H1 (cell line): ENCODE data around the gene RB1. TPM values are rescaled to one million over a fixed set of nuclear protein-coding genes. Genes with fewer than 3 reads are reported as not detected.

Experiments used
- CTCF ChIA-PET: fragments of 300-600 bp; sonication (Branson Sonifier 250); formaldehyde crosslinking; loops from one replicate; lab custom pipeline; 2021; ENCODE audit not compliant: partially characterized antibody; lab: Charles Lee
- POLR2A ChIA-PET: fragments of 300-600 bp; sonication (Branson Sonifier 250); formaldehyde crosslinking; loops from one replicate; lab custom pipeline; 2021; ENCODE audit warnings: inconsistent platforms; ENCODE audit not compliant: partially characterized antibody; lab: Charles Lee
- DNase-seq, 2 experiments: peaks; one replicate each; pipeline versions ENCODE4 v3.0.0 to v3.0.0-alpha.2; 2010 to 2022; ENCODE audit warnings: low spot score in 2 of 2, low read depth in 1 of 2, mixed read lengths in 1 of 2
- FAIRE-seq: peaks from 2 replicates; lab custom pipeline; 2011; peaks lifted over from hg19 to GRCh38; lab: Jason Lieb, UNC
- H2AFZ ChIP-seq: 2 replicates; pipeline ENCODE4 v1.8.1; 2012; ENCODE audit warnings: low read length, inconsistent platforms
- H2AK5ac ChIP-seq: 2 replicates; pipeline ENCODE4 v1.6.1; 2013; ENCODE audit warnings: low read depth, low read length
- H2BK120ac ChIP-seq: replicated peaks from 2 replicates; pipeline ENCODE3; 2013; ENCODE audit warnings: low read depth, low read length, inconsistent platforms
- H2BK12ac ChIP-seq: 2 replicates; pipeline ENCODE4 v1.6.1; 2013; ENCODE audit warnings: low read depth, low read length
- H2BK15ac ChIP-seq: 2 replicates; pipeline ENCODE4 v1.6.1; 2013; ENCODE audit warnings: low read length
- H2BK20ac ChIP-seq: 2 replicates; pipeline ENCODE4 v1.6.1; 2013; ENCODE audit warnings: low read length
- H2BK5ac ChIP-seq: 2 replicates; pipeline ENCODE4 v1.6.1; 2013; ENCODE audit warnings: low read depth, low read length
- H3K14ac ChIP-seq: 2 replicates; pipeline ENCODE4 v1.6.1; 2013; ENCODE audit warnings: inconsistent platforms; ENCODE audit not compliant: insufficient read length
- H3K18ac ChIP-seq: 2 replicates; pipeline ENCODE4 v1.6.1; 2013; ENCODE audit warnings: low read length; ENCODE audit errors: extremely low read depth
- H3K23ac ChIP-seq: 2 replicates; pipeline ENCODE4 v1.6.1; 2013; ENCODE audit warnings: inconsistent platforms; ENCODE audit not compliant: insufficient read length
- H3K23me2 ChIP-seq: 2 replicates; pipeline ENCODE4 v1.6.1; 2013; ENCODE audit warnings: low read depth, low read length
- H3K27ac ChIP-seq: 2 replicates; pipeline ENCODE4 v1.6.1; 2011; ENCODE audit warnings: low read depth, low read length, inconsistent platforms
- H3K27me3 ChIP-seq, 4 experiments: replicated peaks in 1 of 4; 1 replicate in 1 of 4; 2 replicates in 3 of 4; pipeline versions ENCODE4 v1.6.1 to v1.8.1; 2011 to 2013; ENCODE audit warnings: low read length in 3 of 4, mild to moderate bottlenecking in 3 of 4, inconsistent platforms in 2 of 4, mixed read lengths in 2 of 4, moderate library complexity in 1 of 4; ENCODE audit not compliant: control insufficient read depth in 3 of 4, insufficient read depth in 3 of 4; ENCODE audit errors: extremely low read depth in 1 of 4
- H3K36me3 ChIP-seq, 4 experiments: 2 replicates each; pipeline versions ENCODE4 v1.6.1 to v1.8.1; 2011 to 2013; ENCODE audit warnings: mild to moderate bottlenecking in 4 of 4, low read length in 3 of 4, moderate library complexity in 2 of 4, control low read depth in 1 of 4, inconsistent platforms in 1 of 4; ENCODE audit not compliant: insufficient read depth in 4 of 4, control insufficient read depth in 2 of 4
- H3K4ac ChIP-seq: replicated peaks from 2 replicates; pipeline ENCODE3; 2013; ENCODE audit warnings: low read length, low read depth, mixed read lengths, inconsistent platforms; ENCODE audit not compliant: insufficient read length
- H3K4me1 ChIP-seq, 4 experiments: replicated peaks in 1 of 4; 1 replicate in 1 of 4; 2 replicates in 3 of 4; pipeline versions ENCODE4 v1.6.1 to v1.8.1; 2011 to 2013; ENCODE audit warnings: low read length in 3 of 4, inconsistent platforms in 2 of 4, mixed read lengths in 1 of 4; ENCODE audit not compliant: insufficient read depth in 4 of 4, control insufficient read depth in 3 of 4
- H3K4me2 ChIP-seq, 2 experiments: 2 replicates each; pipeline versions ENCODE4 v1.6.1 to v1.8.1; 2011 to 2013; ENCODE audit warnings: low read depth in 2 of 2, low read length in 2 of 2, control low read depth in 1 of 2, inconsistent platforms in 1 of 2, mild to moderate bottlenecking in 1 of 2; ENCODE audit not compliant: insufficient read depth in 1 of 2
- H3K4me3 ChIP-seq, 4 experiments: fragments of 200-600, 300-600 bp in 1 of 4; sonication (generic), shearing (Covaris generic), sonication (Bioruptor Twin) in 1 of 4; 2 replicates each; pipeline versions ENCODE4 v1.5.1 to v1.8.1; 2011 to 2016; ENCODE audit warnings: low read length in 4 of 4, low read depth in 3 of 4, control low read depth in 2 of 4, inconsistent platforms in 2 of 4, mild to moderate bottlenecking in 2 of 4, mixed read lengths in 1 of 4, moderate library complexity in 1 of 4; ENCODE audit not compliant: insufficient read depth in 2 of 4; ENCODE audit errors: extremely low read depth in 1 of 4
- H3K56ac ChIP-seq: replicated peaks from 2 replicates; pipeline ENCODE3; 2013; ENCODE audit warnings: low read depth, mild to moderate bottlenecking, mixed read lengths, low read length, inconsistent platforms; ENCODE audit not compliant: insufficient read length
- H3K79me1 ChIP-seq: 2 replicates; pipeline ENCODE4 v1.6.1; 2013; ENCODE audit warnings: low read depth, low read length, control low read depth
- H3K79me2 ChIP-seq, 2 experiments: 2 replicates each; pipeline versions ENCODE4 v1.6.1 to v1.8.1; 2012 to 2013; ENCODE audit warnings: low read length in 2 of 2, mild to moderate bottlenecking in 2 of 2, inconsistent platforms in 1 of 2; ENCODE audit not compliant: insufficient read depth in 2 of 2, control insufficient read depth in 1 of 2
- H3K9ac ChIP-seq, 4 experiments: replicated peaks in 1 of 4; 1 replicate in 1 of 4; 2 replicates in 3 of 4; pipeline versions ENCODE4 v1.6.1 to v1.8.1; 2011 to 2013; ENCODE audit warnings: low read depth in 3 of 4, low read length in 3 of 4, control low read depth in 2 of 4, mild to moderate bottlenecking in 2 of 4, moderate library complexity in 2 of 4, inconsistent platforms in 1 of 4; ENCODE audit errors: extremely low read depth in 1 of 4
- H3K9me3 ChIP-seq, 2 experiments: 2 replicates each; pipeline versions ENCODE4 v1.6.1 to v1.8.1; 2012 to 2013; ENCODE audit warnings: mild to moderate bottlenecking in 2 of 2, moderate library complexity in 2 of 2, control low read depth in 1 of 2, inconsistent platforms in 1 of 2, low read depth in 1 of 2, low read length in 1 of 2, mixed read lengths in 1 of 2; ENCODE audit not compliant: insufficient read depth in 2 of 2
- H4K20me1 ChIP-seq, 2 experiments: replicated peaks in 1 of 2; 2 replicates each; pipeline versions ENCODE3 to v1.8.1; 2011 to 2013; ENCODE audit warnings: inconsistent platforms in 2 of 2, low read length in 2 of 2, mild to moderate bottlenecking in 1 of 2; ENCODE audit not compliant: insufficient read depth in 2 of 2, control insufficient read depth in 1 of 2
- H4K5ac ChIP-seq: 2 replicates; pipeline ENCODE4 v1.6.1; 2013; ENCODE audit warnings: low read length, low read depth, mixed read lengths, inconsistent platforms; ENCODE audit not compliant: insufficient read length
- H4K8ac ChIP-seq: 2 replicates; pipeline ENCODE4 v1.8.0; 2013; ENCODE audit warnings: mild to moderate bottlenecking, moderate library complexity, low read length, inconsistent platforms; ENCODE audit not compliant: insufficient read depth; ENCODE audit errors: extremely low read depth
- H4K91ac ChIP-seq: replicated peaks from 2 replicates; pipeline ENCODE3; 2013; ENCODE audit warnings: low read length, mixed read lengths, inconsistent platforms; ENCODE audit not compliant: insufficient read length
- ATF2 ChIP-seq: IDR thresholded peaks from 2 replicates; pipeline ENCODE4 v1.6.1; 2012; ENCODE audit warnings: low read length, inconsistent platforms
- EZH2 ChIP-seq: fragments of 200-600 bp; sonication (generic); IDR thresholded peaks from 2 replicates; pipeline ENCODE4 v1.7.1; 2012; ENCODE audit warnings: low read depth, mild to moderate bottlenecking, moderate library complexity, low read length, inconsistent platforms; ENCODE audit not compliant: severe bottlenecking
- POLR2A ChIP-seq, 2 experiments: IDR thresholded peaks; 1 replicate in 1 of 2; 2 replicates in 1 of 2; pipeline ENCODE4 v1.6.1; 2011; ENCODE audit warnings: low read depth in 2 of 2, low read length in 2 of 2, mild to moderate bottlenecking in 2 of 2; ENCODE audit errors: control extremely low read depth in 1 of 2
- POLR2AphosphoS5 ChIP-seq: IDR thresholded peaks from 2 replicates; pipeline ENCODE4 v1.6.1; 2011; ENCODE audit warnings: low read depth, low read length
- YY1 ChIP-seq: IDR thresholded peaks from 2 replicates; pipeline ENCODE4 v1.6.1; 2011; ENCODE audit warnings: low read depth, mild to moderate bottlenecking, low read length
- WGBS, 2 experiments: shearing (Covaris generic) in 1 of 2; methylation state at CpG; one replicate each; pipeline versions ENCODE4 v1.1.6 to v1.1.7; 2013 to 2015; ENCODE audit warnings: low lambda C conversion rate in 2 of 2, mixed read lengths in 2 of 2, inconsistent platforms in 1 of 2, low coverage in 1 of 2, missing lambda C conversion rate in 1 of 2; ENCODE audit not compliant: insufficient replicate concordance in 2 of 2, insufficient coverage in 1 of 2, insufficient read length in 1 of 2; ENCODE audit errors: extremely low coverage in 1 of 2, missing lambda C conversion rate in 1 of 2; 5-methylcytosine and 5-hydroxymethylcytosine counted together
- polyA plus RNA-seq, 7 experiments: library from polyadenylated mRNA; depleted of rRNA in 3 of 7; stranded (reverse) in 5 of 7; unstranded in 2 of 7; fragments of >200 nt in 5 of 7; fragments of 200-250 nt in 2 of 7; gene quantifications; 1 replicate in 5 of 7; 2 replicates in 1 of 7; 4 replicates in 1 of 7; pipeline versions ENCODE4 v1.2.1 to v1.2.3, GENCODE V29; 2011 to 2013; ENCODE audit warnings: missing spikeins in 2 of 7, mixed read lengths in 2 of 7
- total RNA-seq: library from RNA; stranded (reverse); fragmentation: NEBNext Ultra II Directional; extraction: Animal tissue kit (Norgen Biotek cat#: 25700); gene quantifications from 2 replicates; pipeline ENCODE4 v1.2.1, GENCODE V29; 2021
- TF ChIP-seq, protein P1 (sequence below): IDR thresholded peaks from 2 replicates; pipeline ENCODE4 v1.6.1; 2011; ENCODE audit warnings: low read depth, mild to moderate bottlenecking, low read length; ENCODE audit not compliant: insufficient read depth

RB1 gene
- total and polyA plus RNA-seq, 2 of the 8 experiments (the other 6 are each of a cell fraction or from before 2014, with no cell fraction given), result 4.1 to 17.5 TPM

DNA sequence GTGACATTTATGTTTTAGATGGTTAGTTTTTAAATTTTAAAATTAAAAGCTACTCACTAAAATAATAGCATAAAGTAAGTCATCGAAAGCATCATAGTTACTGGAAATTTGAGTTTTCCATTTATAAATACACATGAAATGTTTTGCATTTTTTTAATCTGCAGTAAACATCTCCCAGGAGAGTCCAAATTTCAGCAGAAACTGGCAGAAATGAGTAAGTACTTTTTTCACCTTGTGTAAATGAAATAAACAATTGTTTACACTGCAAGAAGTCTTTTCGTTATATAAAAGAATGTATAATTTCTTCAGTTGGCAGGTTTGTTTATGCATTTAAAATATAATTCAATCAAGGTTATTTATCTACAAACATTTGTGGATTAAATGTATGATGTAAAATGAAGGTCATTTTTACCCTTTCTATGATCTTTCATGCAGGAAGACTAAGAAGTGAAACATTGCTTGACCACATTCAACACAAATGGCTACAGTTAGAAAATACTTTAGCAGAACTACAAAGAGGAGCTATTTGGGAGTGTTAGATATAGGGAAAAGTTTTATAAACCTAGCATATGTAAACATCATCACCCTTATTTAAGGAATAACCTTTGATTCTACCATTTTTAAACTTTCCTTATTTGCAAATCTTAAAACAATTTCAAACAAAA lies 173.8 kb downstream of the RB1 start:
- no peak overlapping the region for H3K23ac ChIP-seq
- no peaks in the 10 kb centered on the region for H3K79me1 ChIP-seq
- FAIRE-seq (no peak), DNase-seq (no peak)
- H3K27me3 ChIP-seq, result no peaks in the 10 kb centered on the region
- H3K14ac ChIP-seq, result no peak overlapping the region
- ChIA-PET POLR2A (no interaction called here), CTCF (interaction anchor here (0.8 to 1.6 kb wide), 3 partner anchors 12 to 97 kb away, joined by 4 read pairs; no protein-coding TSS in a partner anchor)
- no peak overlapping the region for H3K27ac ChIP-seq
- H3K18ac ChIP-seq, result no peak overlapping the region
- no peak overlapping the region for H2BK12ac ChIP-seq
- no peak overlapping the region for H3K4me3 ChIP-seq
- WGBS, 2 experiments, result 89% methylated on average over 2 of the region's 2 CpGs; no CpG with 5 or more reads in 1 of the 2 experiments
- H3K36me3 ChIP-seq, result no peaks in the 10 kb centered on the region; a peak in 1 of 8 replicates
- H4K91ac ChIP-seq, result no peak overlapping the region
- no peak overlapping the region for H3K56ac ChIP-seq
- H4K8ac ChIP-seq, result no peak overlapping the region
- no peaks in the 10 kb centered on the region for H3K9me3 ChIP-seq
- H2AK5ac ChIP-seq, result no peak overlapping the region
- no peaks in the 10 kb centered on the region for H4K20me1 ChIP-seq
- no peak overlapping the region for H4K5ac ChIP-seq
- H3K4me1 ChIP-seq, result no peaks in the 10 kb centered on the region
- H2BK20ac ChIP-seq, result no peak overlapping the region
- TF ChIP-seq EZH2, result no peak
- no peak for TF ChIP-seq POLR2AphosphoS5
- TF ChIP-seq YY1, result no peak
- no peak for TF ChIP-seq ATF2
- no peak for TF ChIP-seq POLR2A (IDR thresholded peaks at IDR 0.05; ENCODE audit: control extremely low read depth in 1 of 2, low read depth in 2 of 2, low read length in 2 of 2)
- TF ChIP-seq, protein P1, sequence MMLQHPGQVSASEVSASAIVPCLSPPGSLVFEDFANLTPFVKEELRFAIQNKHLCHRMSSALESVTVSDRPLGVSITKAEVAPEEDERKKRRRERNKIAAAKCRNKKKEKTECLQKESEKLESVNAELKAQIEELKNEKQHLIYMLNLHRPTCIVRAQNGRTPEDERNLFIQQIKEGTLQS, result no peak
- no peak overlapping the region for H2BK120ac ChIP-seq
- no peak overlapping the region for H3K4me2 ChIP-seq
- no peak overlapping the region for H2BK5ac ChIP-seq
- no peak overlapping the region for H3K4ac ChIP-seq
- H3K79me2 ChIP-seq, result no peaks in the 10 kb centered on the region
- H2AFZ ChIP-seq, result no peak overlapping the region
- H2BK15ac ChIP-seq, result no peak overlapping the region
- H3K9ac ChIP-seq, result no peak overlapping the region
- H3K23me2 ChIP-seq, result no peaks in the 10 kb centered on the region
